Osteoblast (primary cell): Measurements from ENCODE around the gene CCDC87. TPM values are rescaled to one million over a fixed set of nuclear protein-coding genes. Genes with fewer than 3 reads are reported as not detected.

Source experiments
- DNase-seq: peaks from one replicate; pipeline ENCODE4 v3.0.0; 2011; ENCODE audit warnings: low spot score, mixed read lengths; ENCODE audit not compliant: insufficient read length; ENCODE audit errors: missing footprints
- H2AFZ ChIP-seq: 2 replicates; pipeline ENCODE4 v1.6.0; 2011; ENCODE audit warnings: mild to moderate bottlenecking, low read length
- H3K27ac ChIP-seq: 2 replicates; pipeline ENCODE4 v1.5.1; 2011; ENCODE audit warnings: mild to moderate bottlenecking, low read depth, low read length, moderate library complexity
- H3K27me3 ChIP-seq: 2 replicates; pipeline ENCODE4 v1.6.0; 2012; ENCODE audit warnings: mild to moderate bottlenecking, control low read depth, inconsistent platforms, low read length, moderate library complexity; ENCODE audit not compliant: insufficient read depth
- H3K36me3 ChIP-seq: 2 replicates; pipeline ENCODE4 v1.5.1; 2011; ENCODE audit warnings: mild to moderate bottlenecking, low read length, control low read depth, moderate library complexity; ENCODE audit not compliant: insufficient read depth
- H3K4me1 ChIP-seq: 2 replicates; pipeline ENCODE4 v1.5.1; 2011; ENCODE audit warnings: mild to moderate bottlenecking, low read length, control low read depth, moderate library complexity; ENCODE audit not compliant: insufficient read depth
- H3K4me2 ChIP-seq: 2 replicates; pipeline ENCODE4 v1.6.0; 2011; ENCODE audit warnings: mild to moderate bottlenecking, low read length; ENCODE audit not compliant: insufficient read depth
- H3K4me3 ChIP-seq: fragments of 200-600 bp; sonication (generic); 3 replicates; pipeline ENCODE4 v1.5.1; 2012; ENCODE audit warnings: mild to moderate bottlenecking, low read length, inconsistent platforms; ENCODE audit not compliant: insufficient read depth
- H3K79me2 ChIP-seq: 2 replicates; pipeline ENCODE4 v1.6.0; 2012; ENCODE audit warnings: mild to moderate bottlenecking, low read length, control low read depth, inconsistent platforms; ENCODE audit not compliant: insufficient read depth
- H3K9me3 ChIP-seq: 2 replicates; pipeline ENCODE4 v1.5.1; 2011; ENCODE audit warnings: low read depth, low read length, control low read depth
- H4K20me1 ChIP-seq: 2 replicates; pipeline ENCODE4 v1.6.0; 2012; ENCODE audit warnings: mild to moderate bottlenecking, low read length, control low read depth; ENCODE audit not compliant: insufficient read depth
- CTCF ChIP-seq: IDR thresholded peaks from 2 replicates; pipeline ENCODE4 v1.5.1; 2011; ENCODE audit warnings: mild to moderate bottlenecking, low read depth, low read length, moderate library complexity; ENCODE audit errors: extremely low read depth
- total RNA-seq: library from RNA; depleted of rRNA; stranded (reverse); fragments of >200 nt; gene quantifications from 2 replicates; pipeline ENCODE4 v1.2.3, GENCODE V29; 2012

Gene CCDC87
- total RNA-seq, 1 donor = 1.1 TPM

GRCh38 chr11:66568124-66568916, 24.5 kb downstream of the CCDC87 start, which contains the start of gene CTSF:
TSS of gene CTSF (minus strand) at chr11:66568606. CDS start at chr11:66568486, 120 bp downstream.
- TF ChIP-seq CTCF = no peak

GRCh38 chr11:66567787-66568123, 25.1 kb downstream of the CCDC87 start:
- peak; percentile 86 for DNase-seq
- no peak overlapping the region for H2AFZ ChIP-seq
- H3K4me2 ChIP-seq = peak overlapping the region; percentile 85
- H3K27me3 ChIP-seq = peaks cover 4% of the 10 kb centered on the region
- no peaks in the 10 kb centered on the region for H4K20me1 ChIP-seq
- H3K4me1 ChIP-seq = peaks cover 5% of the 10 kb centered on the region
- TF ChIP-seq CTCF = no peak
- no peak overlapping the region for H3K27ac ChIP-seq
- no peaks in the 10 kb centered on the region for H3K9me3 ChIP-seq
- peak overlapping the region; percentile 72 for H3K4me3 ChIP-seq
- H3K79me2 ChIP-seq = no peaks in the 10 kb centered on the region
- no peaks in the 10 kb centered on the region for H3K36me3 ChIP-seq

More at GRCh38 chr11:66568124-66568916, 24.5 kb downstream of the CCDC87 start, which contains the start of gene CTSF:
- Histone ChIP-seq H3K27me3 (peaks cover 4% of the 10 kb centered on the region), H3K4me2 (peak within 1 kb of the TSS; percentile 85), H4K20me1 (no peaks in the 10 kb centered on the region), H3K79me2 (no peaks in the 10 kb centered on the region), H3K27ac (no peak within 1 kb of the TSS), H3K36me3 (no peaks in the 10 kb centered on the region), H3K9me3 (no peaks in the 10 kb centered on the region), H3K4me1 (peaks cover 5% of the 10 kb centered on the region), H3K4me3 (peak within 1 kb of the TSS; percentile 72), H2AFZ (peak within 1 kb of the TSS; percentile 82)
- peak; percentile 100 for DNase-seq

- no peak overlapping the region for H2AFZ ChIP-seq
- no peak overlapping the region for H3K4me2 ChIP-seq
- H3K9me3 ChIP-seq = no peaks in the 10 kb centered on the region
- no peak for TF ChIP-seq CTCF
- no peak overlapping the region for H3K4me3 ChIP-seq
- peaks cover 5% of the 10 kb centered on the region for H3K4me1 ChIP-seq
- no peaks in the 10 kb centered on the region for H4K20me1 ChIP-seq
- no peaks in the 10 kb centered on the region for H3K36me3 ChIP-seq
- no peaks in the 10 kb centered on the region for H3K79me2 ChIP-seq
- peaks cover 4% of the 10 kb centered on the region for H3K27me3 ChIP-seq
- peak; percentile 78 for DNase-seq
- no peak overlapping the region for H3K27ac ChIP-seq
Observed at GRCh38 chr11:66566221-66566620, 26.6 kb downstream of the CCDC87 start.

GRCh38 chr11:66564984-66565383, 27.9 kb downstream of the CCDC87 start:
- H3K4me1 ChIP-seq = peaks cover 5% of the 10 kb centered on the region
- no peaks in the 10 kb centered on the region for H3K9me3 ChIP-seq
- H3K4me3 ChIP-seq = no peak overlapping the region
- H3K36me3 ChIP-seq = no peaks in the 10 kb centered on the region
- peaks cover 10% of the 10 kb centered on the region for H3K27me3 ChIP-seq
- TF ChIP-seq CTCF = no peak
- DNase-seq = peak; percentile 80
- no peak overlapping the region for H3K4me2 ChIP-seq
- no peak overlapping the region for H3K27ac ChIP-seq
- H3K79me2 ChIP-seq = no peaks in the 10 kb centered on the region
- H4K20me1 ChIP-seq = no peaks in the 10 kb centered on the region
- no peak overlapping the region for H2AFZ ChIP-seq
